IMR-90 (cell line): ENCODE results near the gene C19orf73. TPM values are rescaled to one million over a fixed set of nuclear protein-coding genes. Genes with fewer than 3 reads are reported as not detected.

ENCODE experiments used
- ATAC-seq: fragments of 200-7000 bp; cut with Tn5 transposase; 2 replicates; pipeline ENCODE4 v1.9.1; 2020; ENCODE audit warnings: low read depth, mild to moderate bottlenecking, moderate library complexity
- BruUV-seq: library from RNA; stranded (reverse); fragments of 400-500 nt; replicated peaks from 2 replicates; lab custom pipeline; 2021; lab: Mats Ljungman, UMichigan
- CTCF ChIA-PET: fragments of 300-600 bp; formaldehyde crosslinking; extraction: SDS; loops from one replicate; lab custom pipeline; 2021; ENCODE audit warnings: antibody characterized with exemption; lab: Yijun Ruan, JAX
- POLR2A ChIA-PET: fragments of 300-600 bp; sonication (Branson Sonifier 250); formaldehyde crosslinking; loops from one replicate; lab custom pipeline; 2022; ENCODE audit warnings: antibody characterized with exemption; ENCODE audit not compliant: unreplicated experiment; lab: Charles Lee
- DNase-seq: peaks from one replicate; pipeline ENCODE4 v3.0.0; 2013
- H2AFZ ChIP-seq: replicated peaks from 2 replicates; pipeline ENCODE3; 2013; ENCODE audit warnings: low read length, mild to moderate bottlenecking; ENCODE audit not compliant: poor library complexity
- H2AK5ac ChIP-seq: 2 replicates; pipeline ENCODE4 v1.6.1; 2013; ENCODE audit warnings: low read depth, low read length, inconsistent platforms
- H2AK9ac ChIP-seq: replicated peaks from 2 replicates; pipeline ENCODE3; 2013; ENCODE audit warnings: mild to moderate bottlenecking, low read depth, low read length, moderate library complexity; ENCODE audit not compliant: poor library complexity
- H2BK120ac ChIP-seq: 2 replicates; pipeline ENCODE4 v1.6.1; 2013; ENCODE audit warnings: low read depth, low read length, inconsistent platforms
- H2BK15ac ChIP-seq: 3 replicates; pipeline ENCODE4 v1.6.1; 2013; ENCODE audit warnings: low read depth, low read length, inconsistent platforms
- H2BK20ac ChIP-seq: 2 replicates; pipeline ENCODE4 v1.6.1; 2013; ENCODE audit warnings: low read depth, mild to moderate bottlenecking, inconsistent platforms, low read length, moderate library complexity
- H2BK5ac ChIP-seq: 2 replicates; pipeline ENCODE4 v1.6.1; 2013; ENCODE audit warnings: mild to moderate bottlenecking, low read depth, low read length, inconsistent platforms; ENCODE audit not compliant: poor library complexity, severe bottlenecking
- H3K14ac ChIP-seq: replicated peaks from 2 replicates; pipeline ENCODE4 v1.6.1; 2013; ENCODE audit warnings: low read depth, low read length, inconsistent platforms
- H3K18ac ChIP-seq: 2 replicates; pipeline ENCODE4 v1.6.1; 2013; ENCODE audit warnings: low read depth, low read length, control low read depth
- H3K23ac ChIP-seq: 2 replicates; pipeline ENCODE4 v1.6.1; 2013; ENCODE audit warnings: low read depth, low read length, inconsistent platforms
- H3K27ac ChIP-seq: 2 replicates; pipeline ENCODE4 v1.5.1; 2013; ENCODE audit warnings: mild to moderate bottlenecking, control low read depth, low read length; ENCODE audit not compliant: insufficient read depth
- H3K27me3 ChIP-seq: 2 replicates; pipeline ENCODE4 v1.6.1; 2013; ENCODE audit warnings: low read length; ENCODE audit not compliant: control insufficient read depth, insufficient read depth
- H3K36me3 ChIP-seq: 2 replicates; pipeline ENCODE4 v1.6.1; 2013; ENCODE audit warnings: low read length, mixed read lengths; ENCODE audit not compliant: control insufficient read depth, insufficient read depth
- H3K4ac ChIP-seq: 2 replicates; pipeline ENCODE4 v1.6.1; 2013; ENCODE audit warnings: low read depth, low read length, inconsistent platforms
- H3K4me1 ChIP-seq: 2 replicates; pipeline ENCODE4 v1.6.1; 2013; ENCODE audit warnings: low read length, mixed read lengths; ENCODE audit not compliant: control insufficient read depth, insufficient read depth
- H3K4me2 ChIP-seq: 2 replicates; pipeline ENCODE4 v1.6.1; 2013; ENCODE audit warnings: low read depth, mild to moderate bottlenecking, control low read depth, low read length, moderate library complexity
- H3K4me3 ChIP-seq: 2 replicates; pipeline ENCODE4 v1.5.1; 2013; ENCODE audit warnings: low read depth, mild to moderate bottlenecking, control low read depth, low read length, moderate library complexity; ENCODE audit not compliant: insufficient read depth
- H3K56ac ChIP-seq: 2 replicates; pipeline ENCODE4 v1.6.1; 2013; ENCODE audit warnings: low read length, inconsistent platforms; ENCODE audit not compliant: insufficient read depth; ENCODE audit errors: extremely low read depth
- H3K79me1 ChIP-seq, 2 experiments: 2 replicates each; pipeline ENCODE4 v1.6.1; 2013; ENCODE audit warnings: low read length in 2 of 2, inconsistent platforms in 1 of 2, low read depth in 1 of 2
- H3K9ac ChIP-seq: 2 replicates; pipeline ENCODE4 v1.6.1; 2013; ENCODE audit warnings: low read depth, low read length, control low read depth
- H3K9me1 ChIP-seq: 2 replicates; pipeline ENCODE4 v1.6.1; 2013; ENCODE audit warnings: low read length, inconsistent platforms; ENCODE audit not compliant: insufficient read depth
- H3K9me3 ChIP-seq: 2 replicates; pipeline ENCODE4 v1.6.1; 2013; ENCODE audit warnings: low read length; ENCODE audit not compliant: control insufficient read depth, insufficient read depth
- H4K20me1 ChIP-seq: 2 replicates; pipeline ENCODE4 v1.6.1; 2013; ENCODE audit warnings: low read length, inconsistent platforms; ENCODE audit not compliant: insufficient read depth
- H4K5ac ChIP-seq: 2 replicates; pipeline ENCODE4 v1.6.1; 2013; ENCODE audit warnings: mild to moderate bottlenecking, low read depth, low read length, control low read depth
- H4K8ac ChIP-seq, 2 experiments: 2 replicates each; pipeline ENCODE4 v1.6.1; 2013; ENCODE audit warnings: low read depth in 2 of 2, low read length in 2 of 2, control low read depth in 1 of 2, inconsistent platforms in 1 of 2
- H4K91ac ChIP-seq: 2 replicates; pipeline ENCODE4 v1.6.1; 2013; ENCODE audit warnings: low read depth, low read length, inconsistent platforms; ENCODE audit not compliant: insufficient read depth
- CEBPB ChIP-seq: IDR thresholded peaks from 2 replicates; pipeline ENCODE4 v1.6.1; 2012; ENCODE audit warnings: low read depth, low read length, improper control_type of control experiment
- CTCF ChIP-seq: conservative IDR thresholded peaks from 2 replicates; pipeline ENCODE4 v1.5.1; 2012; ENCODE audit warnings: mild to moderate bottlenecking, low read depth, low read length, improper control_type of control experiment
- FOS ChIP-seq: fragments of 150-350 bp; IDR thresholded peaks from 2 replicates; pipeline ENCODE4 v1.6.1; 2016; ENCODE audit warnings: low read depth, low read length
- MAZ ChIP-seq: IDR thresholded peaks from 2 replicates; pipeline ENCODE4 v1.6.1; 2012; ENCODE audit warnings: low read depth, mild to moderate bottlenecking, low read length, improper control_type of control experiment, moderate library complexity, borderline replicate concordance
- RAD21 ChIP-seq: IDR thresholded peaks from 2 replicates; pipeline ENCODE4 v1.6.1; 2012; ENCODE audit warnings: low read length, improper control_type of control experiment
- RFX5 ChIP-seq: IDR thresholded peaks from 2 replicates; pipeline ENCODE4 v1.8.0; 2012; ENCODE audit warnings: low read depth, mild to moderate bottlenecking, low read length, moderate library complexity
- WGBS, 2 experiments: methylation state at CpG; one replicate each; pipeline versions ENCODE4 v1.1.5 to v1.1.7; 2013; ENCODE audit warnings: missing lambda C conversion rate in 2 of 2; ENCODE audit not compliant: insufficient read length in 1 of 2; ENCODE audit errors: extremely low coverage in 2 of 2; 5-methylcytosine and 5-hydroxymethylcytosine counted together
- dilution Hi-C: fragments of 300-500 bp; cut with HindIII; formaldehyde crosslinking; loops from one replicate; pipeline ENCODE4 v1.14.3; 2018; ENCODE audit warnings: low sequenced_read_pairs; ENCODE audit not compliant: unreplicated experiment
- in situ Hi-C: fragments of 300-500 bp; cut with MboI; formaldehyde crosslinking; loops from 3 replicates; pipeline ENCODE4 v1.14.3; 2019; ENCODE audit warnings: low sequenced_read_pairs, inconsistent platforms, mixed read lengths
- intact Hi-C: fragments of 100-400 bp; cut with micrococcal nuclease; formaldehyde crosslinking; loops from 2 replicates; pipeline ENCODE4 v1.10.0; 2022
- polyA plus RNA-seq, 3 experiments: library from polyadenylated mRNA; depleted of rRNA; stranded (reverse); fragments of >200 nt; gene quantifications; 2 replicates each; pipeline ENCODE4 v1.2.3, GENCODE V29; 2012; ENCODE audit warnings: low replicate concordance in 1 of 3
- total RNA-seq: library from RNA; depleted of rRNA; stranded (reverse); fragments of >200 nt; gene quantifications from 2 replicates; pipeline ENCODE4 v1.2.3, GENCODE V29; 2012

C19orf73 gene
- total and polyA plus RNA-seq, 2 of the 4 experiments (the other 2 are of a cell fraction), result 1.2 TPM; not detected in 1

- dilution Hi-C loops, result no loop called here
- peak overlapping the region; percentile 75 for H2AFZ ChIP-seq
- intact Hi-C loops, result no loop called here
- no peaks in the 10 kb centered on the region for H3K79me1 ChIP-seq
- ATAC-seq, result peak; percentile 83
- H3K14ac ChIP-seq, result no peak overlapping the region
- no peak overlapping the region for H2BK20ac ChIP-seq
- peaks cover 6% of the 10 kb centered on the region; the same call in 1 of the 2 replicates for H3K9me1 ChIP-seq
- H3K4me3 ChIP-seq, result no peak overlapping the region
- no peak for TF ChIP-seq CEBPB
- TF ChIP-seq RAD21, result no peak
- no peak for TF ChIP-seq RFX5
- TF ChIP-seq FOS, result no peak
- TF ChIP-seq CTCF, result no peak
- no peak for TF ChIP-seq MAZ
- H3K56ac ChIP-seq, result no peak overlapping the region
- WGBS, 2 experiments, result 35% methylated on average over 5 of the region's 10 CpGs; no CpG with 5 or more reads in 1 of the 2 experiments
- no peaks in the 10 kb centered on the region for H3K9me3 ChIP-seq
- H3K4ac ChIP-seq, result no peak overlapping the region
- H3K36me3 ChIP-seq, result no peaks in the 10 kb centered on the region
- H3K18ac ChIP-seq, result no peak overlapping the region
- peak; percentile 50 for DNase-seq
- POLR2A ChIA-PET, result no interaction called here
- no TSS peak for BruUV-seq
- no peaks in the 10 kb centered on the region for H3K27me3 ChIP-seq
- no peak overlapping the region for H4K5ac ChIP-seq
- no peak overlapping the region for H2BK15ac ChIP-seq
- no peak overlapping the region for H2BK5ac ChIP-seq
- H3K4me2 ChIP-seq, result no peak overlapping the region
- H3K23ac ChIP-seq, result no peak overlapping the region
- H3K9ac ChIP-seq, result no peak overlapping the region
- H3K4me1 ChIP-seq, result peaks cover 2% of the 10 kb centered on the region
- H4K91ac ChIP-seq, result no peak overlapping the region
- no peak overlapping the region for H2AK5ac ChIP-seq
- H4K8ac ChIP-seq, result no peak overlapping the region
- no peak overlapping the region for H2AK9ac ChIP-seq
- H2BK120ac ChIP-seq, result no peak overlapping the region
- CTCF ChIA-PET, result interaction anchor here (1.1 kb wide), 1 partner anchor 10 kb away, joined by 3 read pairs; no protein-coding TSS in a partner anchor
- in situ Hi-C loops, result no loop called here
- no peaks in the 10 kb centered on the region for H4K20me1 ChIP-seq
- peak overlapping the region; percentile 17; the same call in 1 of the 2 replicates for H3K27ac ChIP-seq
Measured at GRCh38 chr19:49136771-49137171, 17.8 kb upstream of the C19orf73 start.
